ENCODE results near the gene SMC1B.

DNA sequence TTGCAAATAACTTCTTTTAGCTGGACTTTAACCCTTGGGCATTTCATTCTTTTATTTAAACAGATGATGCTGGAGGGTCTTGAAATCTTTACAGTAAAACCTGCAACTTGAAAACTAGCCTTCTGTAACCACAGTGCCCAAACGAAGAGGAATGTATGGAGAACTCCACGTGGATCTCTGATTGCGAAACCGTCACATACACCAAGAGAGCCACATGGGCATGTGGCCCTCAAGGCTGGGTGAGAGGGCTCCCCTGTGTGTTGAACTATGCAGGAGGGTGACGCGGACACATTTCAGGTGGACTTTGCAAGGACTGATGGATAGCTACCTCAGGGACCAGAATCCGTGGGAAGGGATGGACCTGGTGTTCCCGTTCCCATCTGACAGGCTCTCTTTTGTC, 73.1 kb downstream of the SMC1B start:
- TF ChIP-seq, protein P1, sequence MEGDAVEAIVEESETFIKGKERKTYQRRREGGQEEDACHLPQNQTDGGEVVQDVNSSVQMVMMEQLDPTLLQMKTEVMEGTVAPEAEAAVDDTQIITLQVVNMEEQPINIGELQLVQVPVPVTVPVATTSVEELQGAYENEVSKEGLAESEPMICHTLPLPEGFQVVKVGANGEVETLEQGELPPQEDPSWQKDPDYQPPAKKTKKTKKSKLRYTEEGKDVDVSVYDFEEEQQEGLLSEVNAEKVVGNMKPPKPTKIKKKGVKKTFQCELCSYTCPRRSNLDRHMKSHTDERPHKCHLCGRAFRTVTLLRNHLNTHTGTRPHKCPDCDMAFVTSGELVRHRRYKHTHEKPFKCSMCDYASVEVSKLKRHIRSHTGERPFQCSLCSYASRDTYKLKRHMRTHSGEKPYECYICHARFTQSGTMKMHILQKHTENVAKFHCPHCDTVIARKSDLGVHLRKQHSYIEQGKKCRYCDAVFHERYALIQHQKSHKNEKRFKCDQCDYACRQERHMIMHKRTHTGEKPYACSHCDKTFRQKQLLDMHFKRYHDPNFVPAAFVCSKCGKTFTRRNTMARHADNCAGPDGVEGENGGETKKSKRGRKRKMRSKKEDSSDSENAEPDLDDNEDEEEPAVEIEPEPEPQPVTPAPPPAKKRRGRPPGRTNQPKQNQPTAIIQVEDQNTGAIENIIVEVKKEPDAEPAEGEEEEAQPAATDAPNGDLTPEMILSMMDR (IDR thresholded peaks at IDR 0.05; ENCODE audit: poor library complexity, severe bottlenecking) = no peak
- TF ChIP-seq EZH2 (IDR thresholded peaks at IDR 0.05; ENCODE audit: borderline replicate concordance, insufficient read depth, low read length, poor library complexity, severe bottlenecking) (no peak), POLR2AphosphoS5 (IDR thresholded peaks at IDR 0.05) (no peak), EP300 (conservative IDR thresholded peaks at IDR 0.05; ENCODE audit: poor library complexity, severe bottlenecking) (no peak), SMC3 (conservative IDR thresholded peaks at IDR 0.05; ENCODE audit: poor library complexity) (no peak), MXI1 (conservative IDR thresholded peaks at IDR 0.05; ENCODE audit: poor library complexity, severe bottlenecking) (no peak), RAD21 (conservative IDR thresholded peaks at IDR 0.05) (no peak), TAF1 (IDR thresholded peaks at IDR 0.05; ENCODE audit: low read depth) (no peak)
- TF ChIP-seq, protein P2, sequence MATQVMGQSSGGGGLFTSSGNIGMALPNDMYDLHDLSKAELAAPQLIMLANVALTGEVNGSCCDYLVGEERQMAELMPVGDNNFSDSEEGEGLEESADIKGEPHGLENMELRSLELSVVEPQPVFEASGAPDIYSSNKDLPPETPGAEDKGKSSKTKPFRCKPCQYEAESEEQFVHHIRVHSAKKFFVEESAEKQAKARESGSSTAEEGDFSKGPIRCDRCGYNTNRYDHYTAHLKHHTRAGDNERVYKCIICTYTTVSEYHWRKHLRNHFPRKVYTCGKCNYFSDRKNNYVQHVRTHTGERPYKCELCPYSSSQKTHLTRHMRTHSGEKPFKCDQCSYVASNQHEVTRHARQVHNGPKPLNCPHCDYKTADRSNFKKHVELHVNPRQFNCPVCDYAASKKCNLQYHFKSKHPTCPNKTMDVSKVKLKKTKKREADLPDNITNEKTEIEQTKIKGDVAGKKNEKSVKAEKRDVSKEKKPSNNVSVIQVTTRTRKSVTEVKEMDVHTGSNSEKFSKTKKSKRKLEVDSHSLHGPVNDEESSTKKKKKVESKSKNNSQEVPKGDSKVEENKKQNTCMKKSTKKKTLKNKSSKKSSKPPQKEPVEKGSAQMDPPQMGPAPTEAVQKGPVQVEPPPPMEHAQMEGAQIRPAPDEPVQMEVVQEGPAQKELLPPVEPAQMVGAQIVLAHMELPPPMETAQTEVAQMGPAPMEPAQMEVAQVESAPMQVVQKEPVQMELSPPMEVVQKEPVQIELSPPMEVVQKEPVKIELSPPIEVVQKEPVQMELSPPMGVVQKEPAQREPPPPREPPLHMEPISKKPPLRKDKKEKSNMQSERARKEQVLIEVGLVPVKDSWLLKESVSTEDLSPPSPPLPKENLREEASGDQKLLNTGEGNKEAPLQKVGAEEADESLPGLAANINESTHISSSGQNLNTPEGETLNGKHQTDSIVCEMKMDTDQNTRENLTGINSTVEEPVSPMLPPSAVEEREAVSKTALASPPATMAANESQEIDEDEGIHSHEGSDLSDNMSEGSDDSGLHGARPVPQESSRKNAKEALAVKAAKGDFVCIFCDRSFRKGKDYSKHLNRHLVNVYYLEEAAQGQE (IDR thresholded peaks at IDR 0.05; ENCODE audit: borderline replicate concordance) = no peak
